AG20443 (cell line): Measurements from ENCODE around the gene NAV2.
"Not testable (repeated sequence)": the region's sequence is repeated elsewhere in the genome, so short reads cannot be mapped to it uniquely, and the experiment has no call there.

Experiments used
- DNase-seq: peaks from one replicate; pipeline ENCODE4 v3.0.0; 2012; ENCODE audit warnings: low spot score, mixed read lengths

NAV2 gene

GRCh38 chr11:20112291-20113148 lies 399.9 kb downstream of the NAV2 start:
- DNase-seq = peak; percentile 92

GRCh38 chr11:20113149-20113438 lies 400.5 kb downstream of the NAV2 start:
- no peak for DNase-seq

DNA sequence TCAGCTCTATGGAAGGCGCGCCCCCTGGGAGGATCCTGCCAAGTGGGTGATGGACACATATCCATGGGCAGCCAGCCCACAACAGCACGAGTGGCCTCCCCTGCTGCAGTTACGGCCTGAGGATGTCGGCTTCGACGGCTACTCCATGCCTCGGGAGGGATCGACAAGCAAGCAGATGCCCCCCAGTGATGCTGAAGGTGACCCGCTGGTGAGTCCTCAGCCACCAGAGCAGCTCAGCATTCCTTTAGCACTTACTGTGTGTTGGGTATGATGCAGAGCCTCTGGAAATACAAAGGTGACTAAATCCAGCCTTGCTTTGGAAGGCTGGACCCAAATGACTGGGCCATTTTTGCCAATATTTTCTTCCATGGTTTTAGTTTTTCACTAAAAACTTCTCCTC lies 402.0 kb downstream of the NAV2 start:
- DNase-seq = no peak

GRCh38 chr11:20116825-20117224 lies 404.2 kb downstream of the NAV2 start:
- DNase-seq = peak; percentile 33

- DNase-seq = no peak
These were observed 404.7 kb downstream of the NAV2 start for GRCh38 chr11:20117291-20117690.

- no peak for DNase-seq
These were observed 405.6 kb downstream of the NAV2 start for GRCh38 chr11:20118209-20118608.

DNA sequence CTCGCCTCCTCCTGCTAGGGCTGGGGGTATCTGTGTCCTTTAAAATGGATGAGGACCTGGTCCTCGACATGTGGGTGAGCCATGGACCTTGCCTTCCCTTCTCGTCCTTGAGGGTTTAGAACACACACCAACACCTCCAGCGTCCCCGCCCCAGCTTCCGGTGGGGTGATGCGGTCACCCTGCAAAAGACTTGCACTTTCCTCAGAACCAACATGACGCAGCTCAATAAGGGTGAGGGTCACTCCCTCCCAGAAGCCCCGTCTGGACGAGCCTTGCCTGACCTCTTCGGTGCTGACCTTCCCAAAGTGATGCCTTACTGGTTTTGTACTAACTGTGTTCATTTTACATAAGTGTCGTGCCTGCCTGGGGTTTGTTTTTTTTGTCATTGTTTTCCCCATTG lies 406.7 kb downstream of the NAV2 start:
- DNase-seq = no peak

GRCh38 chr11:20120134-20120925 lies 407.7 kb downstream of the NAV2 start:
- no peak for DNase-seq

DNA sequence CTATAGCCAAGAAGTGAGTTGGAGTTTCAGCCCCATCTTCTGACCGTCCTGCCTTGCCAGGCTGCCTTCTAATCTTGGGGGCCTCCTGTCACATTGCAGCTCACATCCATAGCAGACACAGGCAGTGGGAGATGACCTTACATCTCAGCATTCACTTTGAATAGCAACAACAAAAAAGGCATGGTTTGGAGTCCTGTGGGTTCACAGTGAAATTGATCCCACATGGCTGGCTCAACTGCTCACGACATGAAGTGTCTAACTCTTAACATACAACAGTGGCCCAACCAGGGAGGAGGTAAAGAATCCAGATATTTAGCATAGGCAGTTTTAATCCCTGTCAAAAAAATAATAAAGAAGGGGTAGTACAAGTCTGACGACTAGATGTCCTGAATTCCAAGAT lies 409.5 kb downstream of the NAV2 start:
- DNase-seq = no peak

- DNase-seq = peak; percentile 63
These were observed 413.3 kb downstream of the NAV2 start for GRCh38 chr11:20125927-20126326.

GRCh38 chr11:20126724-20127123 lies 414.1 kb downstream of the NAV2 start:
- no peak for DNase-seq

DNA sequence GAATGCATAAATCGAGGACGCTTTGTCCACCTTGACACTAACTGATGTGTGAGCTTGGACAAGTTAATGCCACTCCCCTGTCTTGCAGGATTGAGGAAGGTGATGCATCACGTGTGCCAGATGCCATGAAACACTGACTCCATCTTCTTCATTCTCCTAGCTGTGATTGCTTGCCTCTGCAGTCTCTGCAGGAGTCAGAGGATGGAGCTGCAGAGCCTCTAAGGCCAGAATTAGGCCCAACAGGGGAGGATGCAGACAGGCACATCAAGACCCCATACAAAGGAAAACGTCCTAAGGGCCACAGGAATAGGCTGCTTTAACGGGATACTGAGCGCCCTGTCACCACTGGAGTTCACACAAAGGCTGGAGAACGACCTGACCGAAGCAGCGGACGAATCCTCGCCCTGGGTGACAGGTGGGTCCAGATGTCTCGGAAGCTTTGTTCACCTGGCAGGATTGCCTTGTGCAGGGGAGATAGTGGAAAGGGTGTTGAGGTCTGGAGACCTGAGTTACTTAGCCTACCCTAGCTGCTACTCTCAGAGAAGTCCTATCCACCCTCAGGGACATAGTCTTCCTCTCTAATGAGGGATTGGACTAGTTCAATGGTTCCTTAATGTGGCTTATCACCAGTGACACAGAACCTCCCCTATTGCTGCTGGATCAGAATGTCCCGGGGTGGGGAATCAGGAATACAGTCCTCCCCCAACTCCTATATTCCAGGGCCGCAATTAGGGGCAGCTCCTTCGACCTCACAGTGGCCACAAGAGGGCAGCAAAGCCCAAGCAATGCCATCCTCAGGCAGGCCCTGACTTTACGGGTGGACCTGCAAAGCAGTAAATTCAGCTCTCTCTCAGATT lies 415.3 kb downstream of the NAV2 start:
- DNase-seq = peak; percentile 86

- not testable (repeated sequence) for DNase-seq
These were observed 415.8 kb downstream of the NAV2 start for GRCh38 chr11:20128528-20128825.

- no peak for DNase-seq
These were observed 417.0 kb downstream of the NAV2 start for GRCh38 chr11:20129665-20130064.

- peak; percentile 85 for DNase-seq
These were observed 419.4 kb downstream of the NAV2 start for GRCh38 chr11:20131788-20132666.

DNA sequence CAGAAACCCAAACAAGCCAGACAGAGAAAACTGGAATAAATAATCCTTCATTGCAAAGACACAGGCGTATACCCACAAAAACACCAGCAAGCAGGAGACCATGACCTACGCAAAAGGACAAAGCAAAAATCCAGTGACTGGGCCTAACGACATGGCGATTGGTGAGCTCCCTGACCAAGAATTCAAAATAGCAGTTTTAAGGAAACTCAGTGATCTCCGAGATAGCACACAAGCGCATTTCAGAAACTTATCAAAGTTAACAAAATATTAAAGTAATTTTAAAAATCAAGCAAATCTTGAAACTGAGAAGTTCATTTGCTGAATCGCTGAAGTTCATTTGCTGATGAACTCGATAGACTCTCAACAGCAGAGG lies 420.0 kb downstream of the NAV2 start:
- DNase-seq = no peak

GRCh38 chr11:20134991-20135736 lies 422.5 kb downstream of the NAV2 start:
- no peak for DNase-seq

GRCh38 chr11:20137637-20138036 lies 425.0 kb downstream of the NAV2 start:
- DNase-seq = no peak

GRCh38 chr11:20138707-20139106 lies 426.1 kb downstream of the NAV2 start:
- DNase-seq = no peak

DNA sequence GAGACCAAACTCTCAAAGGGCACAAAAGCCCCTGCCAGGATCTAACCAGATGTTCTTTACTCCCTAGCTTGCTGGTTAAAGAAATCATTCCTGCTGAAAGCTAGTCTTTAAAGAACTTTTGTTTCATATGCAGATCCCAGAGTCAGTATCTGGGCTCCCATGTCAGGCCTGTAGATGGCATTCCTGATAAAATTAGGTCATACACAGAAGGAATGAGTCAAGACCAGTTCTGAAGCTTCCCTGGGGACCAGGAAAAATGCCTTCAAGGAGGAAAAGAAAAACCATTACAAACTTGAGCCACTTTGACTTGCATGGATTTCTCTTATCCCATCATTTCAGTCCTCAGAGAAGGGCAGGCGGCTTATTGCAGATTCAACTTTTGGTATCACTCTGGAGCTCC lies 441.7 kb downstream of the NAV2 start:
- DNase-seq = peak; percentile 43

GRCh38 chr11:20155683-20156279 lies 443.1 kb downstream of the NAV2 start:
- no peak for DNase-seq
